ENCODE measurements around the gene RELA. TPM values are rescaled to one million over a fixed set of nuclear protein-coding genes. Genes with fewer than 3 reads are reported as not detected.

The RELA gene
- polyA plus RNA-seq, 1 of the 3 experiments (the other 2 are of a cell fraction) = 49.5 TPM

GRCh38 chr11:65618763-65619162 lies 44.0 kb downstream of the RELA start:
- Histone ChIP-seq H3K4me2 (no peak overlapping the region), H2AFZ (ENCODE audit: low read depth) (no peak overlapping the region), H3F3A (replicated peaks; ENCODE audit: insufficient read depth) (peaks cover 4% of the 10 kb centered on the region), H3K79me2 (ENCODE audit: insufficient read depth) (peaks cover 66% of the 10 kb centered on the region), H3K4me3 (ENCODE audit: low read depth in 2 of 2, low read length in 1 of 2) (no peak overlapping the region), H3K9me2 (no peaks in the 10 kb centered on the region), H3K9me3 (no peaks in the 10 kb centered on the region), H3K27ac (ENCODE audit: low read depth in 2 of 2, low read length in 1 of 2) (no peak overlapping the region), H3K36me3 (replicated peaks in 1 of 2; ENCODE audit: control insufficient read depth in 1 of 2, insufficient read depth in 2 of 2, low read length in 1 of 2) (peaks cover 11 to 63% of the 10 kb centered on the region in 2 experiments), H3K4me1 (ENCODE audit: control insufficient read depth in 1 of 2, insufficient read depth in 2 of 2, low read depth in 1 of 2, low read length in 1 of 2) (peaks cover 0 to 13% of the 10 kb centered on the region in 2 experiments; a peak in 1 of 4 replicates), H4K20me1 (ENCODE audit: insufficient read depth) (peaks cover 23% of the 10 kb centered on the region), H3K27me3 (ENCODE audit: insufficient read depth) (no peaks in the 10 kb centered on the region), H3K9ac (no peak overlapping the region)
- 80% methylated on average over 5 of the region's 14 CpGs for WGBS (ENCODE audit: low lambda C conversion rate)
- CTCF ChIA-PET = interaction anchor here (0.9 to 4.9 kb wide), 3 partner anchors 8 to 45 kb away, joined by 3 to 18 read pairs (median 18); partner anchors contain the start of gene SIPA1
- TF ChIP-seq CTCF (IDR thresholded peaks at IDR 0.05) = no peak
- TF ChIP-seq NFIC (IDR thresholded peaks at IDR 0.05; ENCODE audit: borderline replicate concordance) = no peak
- TF ChIP-seq TAF1 (IDR thresholded peaks at IDR 0.05; ENCODE audit: borderline replicate concordance, low read depth, low read length) = no peak
- no peak for TF ChIP-seq RFX5 (IDR thresholded peaks at IDR 0.05; ENCODE audit: low read length)
- no peak for TF ChIP-seq EZH2phosphoT487 (IDR thresholded peaks at IDR 0.05; ENCODE audit: borderline replicate concordance, low read depth)
- TF ChIP-seq, protein P1, sequence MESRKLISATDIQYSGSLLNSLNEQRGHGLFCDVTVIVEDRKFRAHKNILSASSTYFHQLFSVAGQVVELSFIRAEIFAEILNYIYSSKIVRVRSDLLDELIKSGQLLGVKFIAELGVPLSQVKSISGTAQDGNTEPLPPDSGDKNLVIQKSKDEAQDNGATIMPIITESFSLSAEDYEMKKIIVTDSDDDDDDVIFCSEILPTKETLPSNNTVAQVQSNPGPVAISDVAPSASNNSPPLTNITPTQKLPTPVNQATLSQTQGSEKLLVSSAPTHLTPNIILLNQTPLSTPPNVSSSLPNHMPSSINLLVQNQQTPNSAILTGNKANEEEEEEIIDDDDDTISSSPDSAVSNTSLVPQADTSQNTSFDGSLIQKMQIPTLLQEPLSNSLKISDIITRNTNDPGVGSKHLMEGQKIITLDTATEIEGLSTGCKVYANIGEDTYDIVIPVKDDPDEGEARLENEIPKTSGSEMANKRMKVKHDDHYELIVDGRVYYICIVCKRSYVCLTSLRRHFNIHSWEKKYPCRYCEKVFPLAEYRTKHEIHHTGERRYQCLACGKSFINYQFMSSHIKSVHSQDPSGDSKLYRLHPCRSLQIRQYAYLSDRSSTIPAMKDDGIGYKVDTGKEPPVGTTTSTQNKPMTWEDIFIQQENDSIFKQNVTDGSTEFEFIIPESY (IDR thresholded peaks at IDR 0.05; ENCODE audit: borderline replicate concordance, low read depth) = no peak
- no peak for TF ChIP-seq CHD2 (IDR thresholded peaks at IDR 0.05; ENCODE audit: low read length, partially characterized antibody)
- no peak for TF ChIP-seq ELF1 (IDR thresholded peaks at IDR 0.05)
- TF ChIP-seq SIN3A (IDR thresholded peaks at IDR 0.05; ENCODE audit: borderline replicate concordance, low read depth, low read length) = no peak
- TF ChIP-seq TEAD4 (IDR thresholded peaks at IDR 0.05; ENCODE audit: borderline replicate concordance, insufficient read depth) = no peak
- TF ChIP-seq, protein P2, sequence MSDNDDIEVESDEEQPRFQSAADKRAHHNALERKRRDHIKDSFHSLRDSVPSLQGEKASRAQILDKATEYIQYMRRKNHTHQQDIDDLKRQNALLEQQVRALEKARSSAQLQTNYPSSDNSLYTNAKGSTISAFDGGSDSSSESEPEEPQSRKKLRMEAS (IDR thresholded peaks at IDR 0.05; ENCODE audit: low read depth) = no peak
- TF ChIP-seq GABPA (IDR thresholded peaks at IDR 0.05; ENCODE audit: low read depth) = no peak
- TF ChIP-seq RAD21 (IDR thresholded peaks at IDR 0.05; ENCODE audit: low read length) = no peak
- TF ChIP-seq, protein P3, sequence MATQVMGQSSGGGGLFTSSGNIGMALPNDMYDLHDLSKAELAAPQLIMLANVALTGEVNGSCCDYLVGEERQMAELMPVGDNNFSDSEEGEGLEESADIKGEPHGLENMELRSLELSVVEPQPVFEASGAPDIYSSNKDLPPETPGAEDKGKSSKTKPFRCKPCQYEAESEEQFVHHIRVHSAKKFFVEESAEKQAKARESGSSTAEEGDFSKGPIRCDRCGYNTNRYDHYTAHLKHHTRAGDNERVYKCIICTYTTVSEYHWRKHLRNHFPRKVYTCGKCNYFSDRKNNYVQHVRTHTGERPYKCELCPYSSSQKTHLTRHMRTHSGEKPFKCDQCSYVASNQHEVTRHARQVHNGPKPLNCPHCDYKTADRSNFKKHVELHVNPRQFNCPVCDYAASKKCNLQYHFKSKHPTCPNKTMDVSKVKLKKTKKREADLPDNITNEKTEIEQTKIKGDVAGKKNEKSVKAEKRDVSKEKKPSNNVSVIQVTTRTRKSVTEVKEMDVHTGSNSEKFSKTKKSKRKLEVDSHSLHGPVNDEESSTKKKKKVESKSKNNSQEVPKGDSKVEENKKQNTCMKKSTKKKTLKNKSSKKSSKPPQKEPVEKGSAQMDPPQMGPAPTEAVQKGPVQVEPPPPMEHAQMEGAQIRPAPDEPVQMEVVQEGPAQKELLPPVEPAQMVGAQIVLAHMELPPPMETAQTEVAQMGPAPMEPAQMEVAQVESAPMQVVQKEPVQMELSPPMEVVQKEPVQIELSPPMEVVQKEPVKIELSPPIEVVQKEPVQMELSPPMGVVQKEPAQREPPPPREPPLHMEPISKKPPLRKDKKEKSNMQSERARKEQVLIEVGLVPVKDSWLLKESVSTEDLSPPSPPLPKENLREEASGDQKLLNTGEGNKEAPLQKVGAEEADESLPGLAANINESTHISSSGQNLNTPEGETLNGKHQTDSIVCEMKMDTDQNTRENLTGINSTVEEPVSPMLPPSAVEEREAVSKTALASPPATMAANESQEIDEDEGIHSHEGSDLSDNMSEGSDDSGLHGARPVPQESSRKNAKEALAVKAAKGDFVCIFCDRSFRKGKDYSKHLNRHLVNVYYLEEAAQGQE (IDR thresholded peaks at IDR 0.05; ENCODE audit: low read depth, low read length) = no peak
- no peak for TF ChIP-seq EP300 (IDR thresholded peaks at IDR 0.05; ENCODE audit: borderline replicate concordance in 1 of 2, low read depth in 1 of 2, low read length in 1 of 2)
- TF ChIP-seq NRF1 (IDR thresholded peaks at IDR 0.05; ENCODE audit: low read depth, low read length) = no peak
- DNase-seq = no peak
- POLR2A ChIA-PET = interaction anchor here (1.1 kb wide), 1 partner anchor 22 kb away, joined by 3 read pairs; no protein-coding TSS in a partner anchor
